IgD-negative memory B cell (primary cell): Measurements from ENCODE around the gene DDR2. TPM values are rescaled to one million over a fixed set of nuclear protein-coding genes. Genes with fewer than 3 reads are reported as not detected.

Source experiments
- H3K27ac Mint-ChIP-seq, 3 donors: one replicate each; pipeline ENCODE4 v1.8.0; 2020 to 2022; ENCODE audit warnings: mild to moderate bottlenecking in 3 of 3, mixed read lengths in 3 of 3, moderate library complexity in 1 of 3
- H3K27me3 Mint-ChIP-seq: one replicate; pipeline ENCODE4 v1.8.0; 2021; ENCODE audit warnings: mixed read lengths
- H3K36me3 Mint-ChIP-seq: one replicate; pipeline ENCODE4 v1.8.0; 2020; ENCODE audit warnings: mild to moderate bottlenecking, mixed read lengths
- H3K4me1 Mint-ChIP-seq, 3 donors: one replicate each; pipeline ENCODE4 v1.8.0; 2020 to 2022; ENCODE audit warnings: mixed read lengths in 3 of 3, mild to moderate bottlenecking in 1 of 3
- H3K4me3 Mint-ChIP-seq, 4 donors: one replicate each; pipeline ENCODE4 v1.8.0; 2020 to 2022; ENCODE audit warnings: mild to moderate bottlenecking in 4 of 4, mixed read lengths in 4 of 4, moderate library complexity in 3 of 4
- H3K9me3 Mint-ChIP-seq, 3 donors: one replicate each; pipeline ENCODE4 v1.8.0; 2020 to 2021; ENCODE audit warnings: mixed read lengths in 3 of 3, mild to moderate bottlenecking in 1 of 3
- polyA plus RNA-seq: library from polyadenylated mRNA; unstranded; fragments of 300-500 nt; fragmentation: Illumina TruSeq; gene quantifications from one replicate; pipeline ENCODE4 v1.2.3, GENCODE V29; 2021

Gene DDR2
- polyA plus RNA-seq, 1 donor from 2014 or later: 0.43 TPM

DNA sequence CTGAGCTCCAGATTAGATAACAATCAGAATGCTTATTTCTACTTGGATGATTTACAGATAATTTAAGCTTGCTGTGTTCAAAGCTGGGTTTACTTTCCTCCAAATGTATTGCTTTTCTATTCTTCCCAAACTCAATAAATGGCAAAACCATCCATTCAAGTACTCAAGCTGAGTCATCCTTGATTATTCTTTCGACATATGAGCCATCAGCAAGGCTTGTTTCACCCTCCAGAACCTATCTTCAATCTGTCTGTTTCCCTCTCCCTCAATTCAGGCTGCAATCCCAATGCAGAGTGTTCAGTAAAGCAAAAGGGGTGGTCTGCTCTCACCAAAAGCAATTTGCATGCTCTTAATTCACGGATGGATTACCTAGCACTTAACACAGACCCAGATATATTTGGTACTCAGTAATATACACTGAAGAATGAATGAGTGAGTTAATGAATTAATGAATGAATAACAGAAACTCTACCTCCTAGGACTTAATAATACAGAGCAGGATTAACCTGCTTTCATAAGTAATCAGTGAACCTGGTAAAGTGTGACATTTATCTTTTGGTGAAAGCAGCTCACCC is 41.9 kb downstream of the DDR2 start:
- Mint-ChIP-seq H3K4me1 (peaks cover 0 to 3% (median 0%) of the 10 kb centered on the region in 3 donors), H3K27me3 (peaks cover 3% of the 10 kb centered on the region), H3K4me3 (no peak overlapping the region), H3K27ac (no peak overlapping the region), H3K9me3 (no peaks in the 10 kb centered on the region), H3K36me3 (no peaks in the 10 kb centered on the region)

DNA sequence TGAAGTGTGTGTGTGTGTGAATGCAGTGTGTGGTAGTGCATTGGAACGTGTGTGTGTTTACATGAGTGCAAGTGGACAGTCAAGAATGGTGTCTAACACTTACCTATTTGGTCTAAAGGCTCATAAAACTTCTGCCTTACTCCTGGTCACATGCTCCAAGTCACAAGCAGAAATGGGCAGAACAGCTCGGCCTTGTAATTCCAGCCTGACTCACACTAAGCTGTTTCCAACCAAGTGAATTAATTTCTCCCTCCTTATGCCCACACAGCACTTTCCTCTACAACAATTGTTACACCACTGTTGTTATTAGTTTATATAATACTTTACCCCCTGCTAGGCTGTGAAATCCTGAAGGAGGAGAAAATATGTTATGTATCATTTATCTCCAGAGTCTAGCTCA is 43.8 kb downstream of the DDR2 start:
- peaks cover 3% of the 10 kb centered on the region for H3K27me3 Mint-ChIP-seq
- H3K4me1 Mint-ChIP-seq: peaks cover 0 to 3% (median 0%) of the 10 kb centered on the region in 3 donors
- H3K9me3 Mint-ChIP-seq: peaks cover 0 to 3% (median 0%) of the 10 kb centered on the region in 3 donors
- peaks cover 2% of the 10 kb centered on the region for H3K36me3 Mint-ChIP-seq
- no peak overlapping the region for H3K4me3 Mint-ChIP-seq
- H3K27ac Mint-ChIP-seq: no peak overlapping the region

DNA sequence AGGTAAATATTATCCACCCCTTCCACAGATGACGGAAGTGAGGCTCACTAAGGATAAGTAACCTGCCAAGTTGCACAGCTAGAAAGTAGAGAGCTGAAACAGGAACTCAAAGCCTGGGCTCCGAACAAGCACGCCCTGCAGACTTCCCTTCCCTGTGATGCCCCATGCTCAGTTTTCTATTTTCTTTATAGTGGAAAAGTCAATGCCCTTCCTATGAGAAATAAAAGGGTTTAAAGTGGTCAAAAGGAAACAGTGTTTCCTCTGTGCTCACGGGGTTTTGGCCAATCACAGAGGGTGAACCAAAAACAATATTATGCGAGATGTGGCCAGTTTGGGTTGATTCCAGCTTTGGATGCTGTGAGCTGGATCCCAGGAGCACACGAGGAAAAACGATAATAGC is 44.5 kb downstream of the DDR2 start:
- Mint-ChIP-seq H3K4me3 (no peak overlapping the region), H3K9me3 (peaks cover 0 to 3% (median 0%) of the 10 kb centered on the region in 3 donors), H3K27me3 (peaks cover 3% of the 10 kb centered on the region), H3K36me3 (peaks cover 2% of the 10 kb centered on the region), H3K4me1 (peaks cover 0 to 3% (median 0%) of the 10 kb centered on the region in 3 donors), H3K27ac (no peak overlapping the region)

DNA sequence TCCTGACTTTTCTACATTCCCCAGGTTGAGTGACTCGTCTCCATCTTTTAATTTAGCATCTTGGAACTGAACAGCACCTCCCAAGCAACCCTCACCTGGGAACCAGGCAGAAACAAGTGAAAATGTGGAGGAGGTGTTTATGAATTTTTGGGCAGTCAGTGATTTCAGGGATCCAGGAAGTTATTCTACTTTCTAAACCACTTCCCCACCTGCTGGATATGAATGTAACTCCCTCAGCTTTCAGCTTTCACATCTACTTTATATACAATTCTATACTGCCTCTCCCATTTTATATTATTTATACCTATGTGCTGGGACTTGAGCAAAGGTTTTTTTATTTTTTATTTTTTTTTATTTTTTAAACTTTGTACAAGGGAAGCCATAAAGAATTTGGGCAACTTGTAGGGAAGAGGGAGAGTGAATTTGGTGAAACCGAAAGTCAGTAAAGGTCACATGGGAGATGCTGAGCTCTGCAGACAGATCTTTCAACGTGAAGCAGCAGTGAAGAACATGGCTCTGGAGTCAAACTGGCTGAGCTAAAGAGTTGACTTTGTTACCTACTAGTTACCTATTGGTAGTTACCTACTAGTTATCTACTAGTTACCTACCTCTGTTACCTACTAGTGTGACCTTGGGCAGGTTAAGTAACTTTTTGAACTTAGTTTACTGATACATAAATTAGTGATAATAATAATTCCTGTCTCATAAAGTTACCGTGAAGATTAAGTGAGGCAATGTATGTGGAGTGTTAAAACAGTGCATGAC is 45.5 kb downstream of the DDR2 start:
- Mint-ChIP-seq H3K4me1 (peaks cover 0 to 3% (median 0%) of the 10 kb centered on the region in 3 donors), H3K4me3 (no peak overlapping the region), H3K9me3 (peaks cover 0 to 3% (median 0%) of the 10 kb centered on the region in 3 donors), H3K36me3 (peaks cover 2% of the 10 kb centered on the region), H3K27me3 (peaks cover 3% of the 10 kb centered on the region), H3K27ac (no peak overlapping the region)

DNA sequence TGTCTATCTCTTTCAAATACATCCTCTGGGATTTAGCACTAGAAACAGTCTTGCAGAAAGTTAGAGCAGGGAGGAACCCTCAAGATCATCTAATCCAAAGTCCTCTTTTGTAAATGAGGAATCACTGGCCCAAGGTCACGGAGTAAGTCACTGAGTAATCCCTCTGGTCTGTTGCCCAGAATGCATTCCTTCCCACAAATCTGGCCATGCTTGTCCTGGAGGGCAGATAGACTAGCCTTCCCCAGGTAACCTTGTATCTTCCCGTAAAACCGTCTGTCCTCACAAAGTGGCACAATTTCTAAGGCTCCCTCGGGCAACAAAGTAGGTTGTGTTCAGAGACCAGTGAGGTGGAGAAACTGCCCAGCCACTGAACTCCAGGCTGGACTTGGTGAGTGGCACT is 46.2 kb downstream of the DDR2 start:
- Mint-ChIP-seq H3K27me3 (peaks cover 3% of the 10 kb centered on the region), H3K4me1 (peaks cover 0 to 3% (median 0%) of the 10 kb centered on the region in 3 donors), H3K36me3 (peaks cover 2% of the 10 kb centered on the region), H3K27ac (no peak overlapping the region), H3K9me3 (peaks cover 0 to 3% (median 0%) of the 10 kb centered on the region in 3 donors), H3K4me3 (no peak overlapping the region)

DNA sequence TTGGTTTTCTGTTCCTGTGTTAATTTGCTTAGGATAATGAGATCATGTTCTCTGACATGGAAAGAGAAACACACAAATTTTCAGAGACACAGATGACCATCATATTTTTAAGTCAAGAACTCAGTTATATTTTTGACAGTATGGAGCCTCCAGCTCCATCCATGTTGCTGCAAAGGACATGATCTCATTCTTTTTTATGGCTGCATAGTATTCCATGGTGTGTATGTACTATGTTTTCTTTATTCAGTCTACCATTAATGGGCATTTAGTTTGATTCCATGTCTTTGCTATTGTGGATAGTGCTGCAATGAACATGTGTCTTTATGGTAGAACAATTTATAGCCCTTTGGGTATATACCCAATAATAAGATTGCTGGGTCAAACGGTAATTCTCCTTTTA is 47.0 kb downstream of the DDR2 start:
- Mint-ChIP-seq H3K36me3 (peaks cover 2% of the 10 kb centered on the region), H3K4me3 (no peak overlapping the region), H3K27ac (no peak overlapping the region), H3K27me3 (peaks cover 3% of the 10 kb centered on the region), H3K4me1 (peaks cover 0 to 3% (median 0%) of the 10 kb centered on the region in 3 donors), H3K9me3 (peaks cover 0 to 3% (median 0%) of the 10 kb centered on the region in 3 donors)

DNA sequence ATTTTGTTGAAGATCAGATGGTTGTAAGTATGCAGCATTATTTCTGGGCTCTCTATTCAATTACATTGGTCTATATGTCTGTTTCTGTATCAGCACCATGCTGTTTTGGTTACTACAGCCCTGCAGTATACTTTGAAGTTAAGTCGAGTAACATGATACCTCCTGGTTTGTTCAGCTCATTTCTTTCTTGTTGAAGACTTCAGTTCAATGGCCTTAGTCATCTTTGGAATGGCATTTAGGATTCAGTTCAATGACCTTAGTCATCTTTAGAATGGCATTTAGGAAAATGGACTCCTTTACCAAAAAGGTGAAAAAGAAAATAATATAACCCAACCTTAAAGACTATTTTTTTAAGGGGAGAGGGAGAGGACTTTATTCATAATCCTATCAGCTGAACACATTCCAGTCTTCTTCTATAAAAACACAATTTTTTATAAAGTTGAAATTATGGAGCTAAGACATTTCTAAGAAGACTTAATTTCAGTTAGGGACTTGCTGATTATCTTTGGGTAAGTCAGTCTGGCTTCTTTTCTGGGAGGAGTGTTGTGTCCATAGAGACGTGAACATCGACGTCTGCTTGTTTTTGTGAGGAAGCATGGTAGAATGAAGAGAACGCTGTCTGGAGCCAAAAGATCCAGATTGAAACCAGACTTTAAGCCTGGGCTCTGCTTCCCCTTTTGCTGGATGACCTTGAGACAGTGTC is 48.3 kb downstream of the DDR2 start:
- Mint-ChIP-seq H3K4me3 (peak overlapping the region in 1 of 4 donors; percentile 20), H3K36me3 (peaks cover 2% of the 10 kb centered on the region), H3K4me1 (peaks cover 0 to 2% (median 0%) of the 10 kb centered on the region in 3 donors), H3K9me3 (peaks cover 0 to 3% (median 0%) of the 10 kb centered on the region in 3 donors), H3K27me3 (peaks cover 3% of the 10 kb centered on the region), H3K27ac (no peak overlapping the region)

DNA sequence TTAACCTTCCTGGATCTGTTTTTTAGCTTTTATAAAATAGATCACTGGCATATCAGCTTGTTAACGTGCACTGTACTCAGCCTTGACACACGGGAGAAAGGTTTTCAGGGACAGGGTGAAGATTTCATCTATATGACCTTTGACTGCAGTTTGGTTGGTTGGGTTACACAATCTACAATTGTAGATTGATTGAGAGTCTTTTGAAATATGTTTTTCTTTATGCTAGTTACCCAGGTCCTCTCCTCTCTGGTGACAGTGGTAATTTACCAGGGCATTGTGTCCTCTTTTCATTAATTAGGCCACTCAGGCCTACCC is 48.8 kb downstream of the DDR2 start:
- peaks cover 0 to 3% (median 0%) of the 10 kb centered on the region in 3 donors for H3K9me3 Mint-ChIP-seq
- no peak overlapping the region for H3K4me3 Mint-ChIP-seq
- peaks cover 2% of the 10 kb centered on the region for H3K36me3 Mint-ChIP-seq
- peaks cover 3% of the 10 kb centered on the region for H3K27me3 Mint-ChIP-seq
- H3K27ac Mint-ChIP-seq: no peak overlapping the region
- H3K4me1 Mint-ChIP-seq: peaks cover 0 to 2% (median 0%) of the 10 kb centered on the region in 3 donors

DNA sequence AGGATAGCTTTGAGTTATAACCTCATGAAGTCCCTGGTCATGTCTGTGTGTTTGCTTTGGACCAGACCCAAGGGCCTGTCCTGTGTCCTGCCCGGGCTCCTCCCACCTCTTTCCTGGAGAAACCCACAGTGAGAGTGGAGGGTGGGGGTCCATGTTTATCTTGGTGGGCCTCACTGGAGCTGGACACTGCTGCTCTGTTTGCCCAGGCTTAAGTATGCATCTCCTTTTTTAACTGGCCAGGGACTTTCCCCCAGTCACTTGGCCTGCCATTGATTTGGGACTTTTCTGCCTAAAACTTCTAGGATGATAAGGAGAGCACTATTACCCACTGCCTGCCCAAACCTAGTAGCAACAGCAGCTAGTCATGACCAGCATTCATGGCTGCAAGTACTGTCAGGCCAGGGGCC is 49.8 kb downstream of the DDR2 start:
- peaks cover 3% of the 10 kb centered on the region for H3K27me3 Mint-ChIP-seq
- H3K9me3 Mint-ChIP-seq: peaks cover 0 to 3% (median 0%) of the 10 kb centered on the region in 3 donors
- peaks cover 0 to 2% (median 0%) of the 10 kb centered on the region in 3 donors for H3K4me1 Mint-ChIP-seq
- H3K4me3 Mint-ChIP-seq: no peak overlapping the region
- H3K27ac Mint-ChIP-seq: no peak overlapping the region
- peaks cover 2% of the 10 kb centered on the region for H3K36me3 Mint-ChIP-seq

DNA sequence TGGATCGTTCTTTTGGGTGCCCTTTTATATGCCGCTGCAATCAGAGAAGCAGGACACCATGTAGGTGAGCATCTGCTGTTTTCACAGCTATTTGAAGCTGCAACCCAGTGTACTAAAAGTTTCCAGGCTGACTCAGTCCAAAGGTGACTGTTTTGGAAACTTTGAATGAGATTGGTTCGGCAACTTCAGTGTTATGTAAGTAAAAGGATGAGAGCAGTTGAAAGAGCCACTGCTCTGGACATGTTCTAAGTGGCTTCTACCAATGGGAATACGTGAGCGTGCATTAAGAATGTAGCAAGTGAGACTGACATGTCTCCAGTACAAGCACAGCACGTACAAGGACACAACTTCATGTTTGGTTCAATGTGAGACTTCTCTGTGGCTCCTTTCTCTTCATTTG is 55.6 kb downstream of the DDR2 start:
- Mint-ChIP-seq H3K36me3 (no peaks in the 10 kb centered on the region), H3K27me3 (no peaks in the 10 kb centered on the region), H3K4me3 (no peak overlapping the region), H3K27ac (no peak overlapping the region), H3K4me1 (peaks cover 0 to 2% (median 0%) of the 10 kb centered on the region in 3 donors), H3K9me3 (no peaks in the 10 kb centered on the region)

DNA sequence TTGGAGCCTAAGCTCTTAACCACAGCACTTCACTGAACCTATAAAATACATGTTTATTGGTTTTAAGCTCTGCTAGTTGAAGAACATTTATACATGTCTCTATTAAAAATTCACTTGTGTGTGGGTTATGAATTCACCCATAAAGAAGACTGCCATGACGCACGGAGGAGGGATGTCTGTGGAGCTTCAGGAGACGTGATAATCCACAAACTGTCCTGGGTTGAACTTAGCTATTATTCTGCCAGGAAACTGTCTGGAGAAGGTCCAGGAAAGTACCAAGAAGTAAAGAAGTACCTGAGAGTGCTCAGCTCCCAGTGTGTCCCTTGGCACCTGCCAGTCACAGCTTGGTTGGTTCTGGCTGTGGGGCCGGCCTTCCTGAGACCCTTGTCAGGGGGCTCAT is 56.3 kb downstream of the DDR2 start:
- Mint-ChIP-seq H3K36me3 (peaks cover under 1% of the 10 kb centered on the region), H3K27me3 (no peaks in the 10 kb centered on the region), H3K27ac (no peak overlapping the region), H3K4me1 (peaks cover 0 to 2% (median 0%) of the 10 kb centered on the region in 3 donors), H3K9me3 (no peaks in the 10 kb centered on the region), H3K4me3 (no peak overlapping the region)

DNA sequence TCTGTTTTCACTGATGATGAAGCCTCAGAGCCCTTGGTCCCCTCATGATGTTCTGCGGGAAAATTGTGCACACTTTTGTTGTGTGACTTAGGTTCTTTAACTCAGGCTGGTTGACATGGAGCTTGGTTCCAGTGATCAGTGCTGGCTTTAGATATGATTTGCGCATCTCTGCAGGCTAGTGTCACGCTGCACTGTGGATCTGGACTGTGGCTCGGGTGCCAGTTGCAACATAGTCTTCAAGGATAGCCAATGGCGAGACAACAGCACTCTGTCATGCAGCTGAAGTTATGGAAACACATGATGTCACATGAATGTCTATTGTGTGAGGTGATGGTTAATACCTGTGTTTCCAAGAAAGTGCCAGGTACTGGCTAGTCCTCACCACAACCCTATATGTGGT is 56.7 kb downstream of the DDR2 start:
- Mint-ChIP-seq H3K27ac (no peak overlapping the region), H3K9me3 (no peaks in the 10 kb centered on the region), H3K4me3 (no peak overlapping the region), H3K27me3 (no peaks in the 10 kb centered on the region), H3K4me1 (peaks cover 0 to 2% (median 0%) of the 10 kb centered on the region in 3 donors), H3K36me3 (peaks cover 1% of the 10 kb centered on the region)

DNA sequence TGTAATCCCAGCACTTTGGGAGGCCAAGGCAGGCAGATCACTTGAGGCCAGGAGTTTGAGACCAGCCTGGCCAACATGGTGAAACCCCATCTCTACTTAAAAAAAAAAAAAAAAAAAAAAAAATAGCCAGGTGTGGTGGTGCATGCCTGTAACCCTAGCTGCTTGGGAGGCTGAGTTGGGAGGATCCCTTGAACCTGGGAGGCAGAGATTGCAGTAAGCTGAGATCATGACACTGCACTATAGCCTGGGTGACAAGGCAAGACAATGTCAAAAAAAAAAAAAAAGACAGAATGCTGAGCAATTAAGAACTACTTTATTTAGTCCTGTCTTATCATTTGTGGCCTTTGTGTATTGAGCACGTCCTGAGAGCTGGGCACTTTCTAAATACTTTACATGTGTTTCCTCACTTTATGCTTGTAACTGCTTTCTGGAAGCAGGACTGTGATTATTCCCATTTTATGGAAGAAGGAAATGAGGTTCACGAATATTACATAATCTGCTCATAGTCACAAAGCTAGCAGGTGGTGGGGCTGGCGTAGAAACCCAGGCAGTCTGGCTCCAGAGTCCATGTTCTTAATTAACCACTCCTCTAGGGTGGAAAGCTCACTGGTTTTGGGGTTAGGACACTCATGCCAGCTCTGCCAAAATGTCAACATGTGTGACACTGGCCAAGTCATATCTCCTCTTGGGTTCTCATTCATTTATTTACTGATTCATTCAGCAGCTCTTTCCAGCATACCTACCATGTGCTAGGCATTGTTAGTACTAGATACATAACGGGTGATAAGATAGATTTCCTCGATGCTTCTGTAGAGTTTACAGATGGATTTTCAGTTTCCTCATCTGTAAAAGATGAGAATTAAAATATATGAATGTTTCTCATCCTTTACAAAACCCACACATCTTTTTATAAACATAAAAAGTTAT is 57.7 kb downstream of the DDR2 start:
- Mint-ChIP-seq H3K9me3 (peaks cover 0 to 1% (median 0%) of the 10 kb centered on the region in 3 donors), H3K4me1 (peaks cover 0 to 2% (median 0%) of the 10 kb centered on the region in 3 donors)

DNA sequence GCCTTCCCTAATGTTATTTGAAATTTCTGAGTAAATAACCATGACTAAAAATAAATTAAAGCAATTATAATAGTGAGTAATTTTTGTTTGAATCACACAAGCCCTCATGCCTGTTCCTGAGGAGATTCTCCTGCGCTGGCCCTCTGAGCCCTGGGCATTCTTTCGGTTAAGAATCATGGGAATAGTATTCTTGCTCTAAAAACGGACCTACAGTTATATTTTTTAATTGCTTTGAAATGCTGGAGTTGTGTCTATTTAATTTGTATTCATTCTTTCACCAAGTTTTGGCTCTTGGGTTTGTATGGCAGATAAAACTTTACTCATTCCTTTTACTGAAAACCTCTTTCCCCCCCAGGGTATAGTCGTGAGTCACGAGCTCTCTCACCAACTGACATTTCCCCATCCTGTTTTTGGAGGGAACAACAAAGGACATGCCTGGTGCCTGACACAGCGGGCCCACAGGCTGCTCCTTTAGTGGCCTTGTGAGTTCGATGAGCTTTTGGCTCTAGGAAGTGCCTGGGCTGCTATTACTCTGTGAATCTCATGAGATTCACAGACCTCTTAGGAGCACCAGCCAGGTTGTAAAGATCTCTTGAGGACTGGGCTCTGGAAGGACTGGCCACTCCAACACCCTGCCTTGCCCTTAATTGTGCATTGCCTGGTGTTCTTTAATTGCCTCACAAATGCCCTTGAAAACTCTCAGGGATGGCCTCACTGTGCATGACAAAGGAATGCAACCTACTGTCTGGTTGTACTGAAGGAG is 58.6 kb downstream of the DDR2 start:
- H3K4me1 Mint-ChIP-seq: peaks cover 0 to 2% (median 0%) of the 10 kb centered on the region in 3 donors
- H3K27me3 Mint-ChIP-seq: no peaks in the 10 kb centered on the region

More for the DNA sequence above, 57.7 kb downstream of the DDR2 start:
- Mint-ChIP-seq H3K27me3 (no peaks in the 10 kb centered on the region), H3K4me3 (no peak overlapping the region), H3K36me3 (peaks cover 1% of the 10 kb centered on the region), H3K27ac (no peak overlapping the region)

More for the DNA sequence above, 58.6 kb downstream of the DDR2 start:
- H3K27ac Mint-ChIP-seq: no peak overlapping the region
- peaks cover 1% of the 10 kb centered on the region for H3K36me3 Mint-ChIP-seq
- peaks cover 0 to 1% (median 0%) of the 10 kb centered on the region in 3 donors for H3K9me3 Mint-ChIP-seq
- H3K4me3 Mint-ChIP-seq: no peak overlapping the region
